Left hindlimb (tissue), 1 donor: ENCODE data around the gene PDE4B.
A peak's percentile ranks its signal among the peaks of the same experiment; 100 is the strongest.

Source experiments
- DNase-seq: peaks from one replicate; pipeline ENCODE4 v3.0.0-alpha.2; 2018

Gene PDE4B

DNA sequence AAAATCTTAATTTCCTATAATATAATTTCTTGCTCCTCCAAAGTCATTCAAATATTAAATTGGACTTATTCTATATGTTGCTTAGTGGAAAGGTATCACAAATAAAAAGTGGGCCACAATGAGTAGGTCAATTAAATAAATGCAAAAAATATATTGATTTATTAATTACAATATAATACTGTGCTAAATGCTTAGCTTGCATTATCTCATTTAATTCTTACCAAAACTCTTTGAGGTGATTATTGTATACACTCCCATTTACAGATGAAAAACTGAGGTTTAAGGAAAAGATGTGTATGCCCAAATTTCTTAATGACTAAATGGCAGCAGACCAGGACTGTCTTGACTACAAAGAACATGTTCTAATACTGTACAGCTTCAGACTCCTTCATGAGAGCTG, 415.9 kb downstream of the PDE4B start:
- DNase-seq: no peak

DNA sequence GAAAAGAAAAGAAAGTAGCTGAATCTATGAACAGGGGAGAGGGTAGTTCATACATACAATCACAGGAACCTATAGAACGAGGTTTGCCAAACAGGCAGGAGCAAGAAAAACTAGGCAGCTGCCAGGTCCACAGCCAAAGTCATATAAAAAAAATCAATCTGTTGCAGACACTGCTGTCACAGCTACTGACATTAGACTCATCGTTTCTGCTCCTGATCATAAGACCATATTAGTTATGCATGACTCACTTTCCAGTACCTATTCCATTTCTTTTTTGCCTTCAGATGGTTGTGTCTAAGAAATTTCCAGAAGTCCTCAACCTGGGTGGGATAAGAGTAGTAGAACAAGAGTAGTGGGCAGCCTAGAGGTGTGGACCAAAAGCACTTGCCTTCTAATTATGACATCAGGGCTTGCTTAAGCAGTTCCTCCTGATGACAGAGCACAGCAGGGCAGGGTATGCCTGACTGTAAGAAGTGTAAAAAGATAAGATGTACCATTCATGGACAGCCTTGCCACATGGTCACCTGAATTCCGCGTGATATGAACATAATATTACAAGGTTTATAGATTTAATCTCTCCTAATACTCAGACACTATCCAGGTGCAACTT, 418.0 kb downstream of the PDE4B start:
- DNase-seq: no peak

DNA sequence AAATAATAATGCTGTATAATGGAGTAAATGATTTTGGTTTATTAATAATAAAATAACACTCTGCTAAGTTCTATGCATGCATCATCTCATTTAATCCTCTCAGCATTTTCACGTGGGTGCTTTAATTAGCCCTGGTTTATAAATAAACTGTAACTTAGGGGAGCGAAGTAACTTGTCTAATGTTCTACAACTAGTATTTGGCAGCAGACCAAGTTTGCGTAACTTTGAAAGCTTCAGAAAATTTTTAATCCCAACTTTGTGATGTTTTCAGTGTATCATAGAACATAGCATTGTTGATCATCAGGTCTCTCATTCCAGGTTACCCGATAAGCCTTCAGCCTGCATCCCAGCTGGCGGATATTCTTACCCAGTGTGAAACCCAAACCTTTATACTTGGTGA, 418.8 kb downstream of the PDE4B start:
- DNase-seq: no peak

DNA sequence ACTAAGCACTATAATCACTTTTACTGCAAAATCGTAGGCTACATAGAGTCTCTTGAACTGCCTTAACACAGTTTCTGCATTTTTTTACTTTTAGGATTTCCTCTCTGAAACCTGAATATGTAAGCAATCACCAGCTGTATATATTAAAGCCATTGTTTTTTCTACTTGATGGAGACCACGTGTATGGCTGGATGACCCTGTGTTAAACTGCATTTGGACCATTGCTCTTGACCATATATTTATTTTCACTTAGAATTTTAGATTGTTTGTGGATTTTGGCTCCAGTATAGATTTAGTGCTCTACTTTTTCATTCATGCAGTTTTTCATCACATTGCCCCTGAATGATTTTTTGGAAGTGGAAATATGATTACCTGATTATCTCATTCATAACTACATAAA, 420.8 kb downstream of the PDE4B start:
- DNase-seq: no peak

DNA sequence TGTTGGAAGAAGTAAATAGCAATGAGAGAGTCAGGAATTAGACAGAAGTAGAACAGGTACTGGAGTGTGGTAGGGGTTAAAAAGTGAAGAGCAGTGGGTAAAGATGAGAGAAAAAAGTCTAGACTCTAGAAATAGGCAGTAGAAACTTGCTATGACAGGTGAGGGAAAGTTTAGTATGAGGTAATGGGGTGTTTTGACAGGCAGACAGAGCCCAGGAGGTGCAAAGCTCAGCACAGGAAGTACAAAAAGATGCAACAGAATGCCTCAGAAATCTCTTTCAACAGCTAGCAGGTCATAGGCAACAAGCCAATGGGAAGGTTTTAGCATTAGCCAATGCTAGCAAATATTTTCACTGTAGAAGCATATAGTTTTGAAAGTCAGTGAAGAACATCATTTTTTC, 422.2 kb downstream of the PDE4B start:
- no peak for DNase-seq

DNA sequence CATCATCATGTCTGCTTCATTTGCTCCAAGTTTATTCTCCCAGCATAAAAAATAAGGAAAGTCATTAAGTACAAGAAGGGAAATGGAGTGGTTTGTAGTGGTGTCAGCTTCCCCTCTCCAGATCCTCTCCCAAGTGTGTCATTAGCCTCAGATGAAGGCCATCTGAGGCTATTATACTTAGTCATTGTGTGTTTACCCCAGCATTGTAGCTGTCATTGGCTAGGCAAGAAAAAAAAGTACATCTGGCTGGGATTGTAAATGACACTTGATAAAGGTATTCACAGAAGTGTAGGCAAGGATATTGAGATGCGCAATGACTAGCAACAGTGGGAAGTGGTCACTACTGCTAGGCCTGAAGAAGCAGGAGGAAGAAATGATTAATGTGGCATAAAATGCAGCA, 424.3 kb downstream of the PDE4B start:
- no peak for DNase-seq

DNA sequence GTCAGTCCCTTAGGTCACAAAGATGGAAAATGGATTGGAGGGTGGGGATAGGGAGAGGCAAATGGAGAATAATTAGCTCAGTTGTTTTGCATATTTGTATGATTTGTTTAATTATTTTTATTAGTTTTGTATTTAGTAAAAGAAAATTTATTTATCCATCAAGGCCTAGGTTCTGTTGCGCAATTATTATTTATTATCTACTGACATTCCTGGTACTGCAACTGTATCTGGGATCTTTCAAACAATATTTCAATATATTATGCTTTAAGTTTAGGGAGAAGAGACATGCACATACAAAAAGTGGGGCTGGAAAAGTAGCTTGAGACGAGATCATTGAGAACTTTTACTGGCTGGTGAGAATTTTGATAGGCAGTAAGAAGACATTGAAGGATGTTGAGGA, 424.9 kb downstream of the PDE4B start:
- no peak for DNase-seq

DNA sequence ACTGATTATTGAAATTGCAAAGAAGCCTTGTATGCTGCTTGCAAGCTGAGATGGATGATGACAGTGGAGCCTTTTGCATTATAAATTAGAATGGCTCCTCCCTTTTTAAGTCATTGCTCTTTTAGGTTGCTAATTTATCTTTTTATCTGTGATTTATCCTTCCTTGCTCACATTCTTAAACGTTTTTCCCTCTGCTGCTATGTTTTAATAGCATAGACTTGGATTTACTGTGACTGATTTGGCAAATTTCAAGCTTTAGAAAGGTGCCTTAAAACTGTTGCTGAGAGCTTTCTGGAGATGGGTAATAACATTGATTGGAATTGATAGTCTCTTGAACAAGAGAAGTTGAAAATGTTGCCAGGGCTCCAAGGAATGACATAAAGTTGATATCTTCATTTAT, 427.8 kb downstream of the PDE4B start:
- DNase-seq: no peak

DNA sequence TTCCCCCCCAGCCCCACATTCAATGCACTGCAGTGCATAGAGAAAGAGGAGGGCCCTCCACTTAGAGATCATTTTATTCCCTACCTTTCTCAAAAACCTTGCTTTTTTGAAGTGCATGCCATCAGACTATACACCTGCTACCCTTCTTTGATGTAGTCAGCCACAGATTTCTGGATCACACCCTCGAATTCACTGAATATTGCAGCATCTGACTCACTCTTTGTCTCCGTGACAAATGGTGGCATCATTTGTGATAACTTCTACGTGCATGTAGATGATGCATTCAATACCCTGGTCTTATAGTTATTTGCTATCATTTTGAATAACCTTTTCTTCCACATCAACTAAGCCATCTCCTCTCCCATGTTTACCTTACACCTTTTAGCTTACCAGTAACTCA, 431.0 kb downstream of the PDE4B start:
- no peak for DNase-seq

DNA sequence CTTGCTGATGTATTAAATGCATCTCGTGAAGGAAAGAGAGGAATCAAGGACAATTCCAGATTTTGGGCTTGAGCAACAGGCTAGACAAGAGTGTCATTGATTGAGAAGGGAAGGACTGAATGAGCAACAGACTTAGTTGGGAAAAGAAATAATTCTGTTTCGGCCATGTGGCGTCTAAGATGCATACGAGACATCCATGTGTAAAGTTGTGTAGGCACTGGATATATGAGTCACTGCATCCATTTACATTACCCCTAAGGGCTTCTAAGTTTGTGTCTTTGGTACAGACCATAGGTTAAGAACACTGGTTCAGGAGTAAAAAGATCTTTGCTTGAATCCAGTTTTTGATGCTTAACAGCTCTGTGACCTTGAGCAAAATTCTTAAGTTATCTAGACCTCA, 434.3 kb downstream of the PDE4B start:
- no peak for DNase-seq

DNA sequence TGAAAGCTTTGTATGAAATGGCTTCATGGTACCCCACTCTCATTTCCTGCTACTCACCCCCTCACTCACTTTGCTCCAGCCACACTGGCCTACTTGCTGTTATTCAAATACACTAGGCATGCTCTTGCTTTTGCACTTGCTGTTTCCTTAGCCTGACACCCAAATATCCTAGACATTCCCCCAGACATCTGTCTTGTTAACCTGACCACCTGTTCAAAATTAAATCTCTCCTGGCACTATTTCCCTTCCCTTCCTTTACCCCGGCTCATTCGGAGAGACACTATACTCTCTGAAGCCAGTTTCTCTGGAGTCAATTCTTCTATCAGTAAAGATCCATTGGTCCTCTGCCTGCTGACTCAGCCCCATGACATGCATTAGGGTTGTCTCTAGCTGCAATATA, 435.3 kb downstream of the PDE4B start:
- DNase-seq: no peak

DNA sequence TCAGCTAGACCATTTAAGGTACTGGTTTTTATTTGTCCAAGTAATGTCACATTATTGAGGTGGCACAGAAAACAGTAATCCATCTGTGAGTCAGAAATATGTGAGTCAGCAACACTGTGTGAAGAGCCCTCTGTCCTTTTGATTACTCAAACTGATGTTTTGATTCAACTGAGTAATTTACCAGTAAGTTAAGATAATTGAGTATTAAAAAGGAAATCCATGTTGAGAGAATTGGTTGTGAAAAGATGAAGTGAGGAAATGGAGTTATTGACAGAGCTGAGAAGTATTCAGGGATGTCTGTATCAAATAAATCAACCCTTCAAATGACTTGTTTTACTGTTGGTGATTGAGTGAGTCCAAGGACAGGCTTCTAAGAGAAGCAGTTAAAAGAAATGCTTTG, 438.5 kb downstream of the PDE4B start:
- DNase-seq: no peak

DNA sequence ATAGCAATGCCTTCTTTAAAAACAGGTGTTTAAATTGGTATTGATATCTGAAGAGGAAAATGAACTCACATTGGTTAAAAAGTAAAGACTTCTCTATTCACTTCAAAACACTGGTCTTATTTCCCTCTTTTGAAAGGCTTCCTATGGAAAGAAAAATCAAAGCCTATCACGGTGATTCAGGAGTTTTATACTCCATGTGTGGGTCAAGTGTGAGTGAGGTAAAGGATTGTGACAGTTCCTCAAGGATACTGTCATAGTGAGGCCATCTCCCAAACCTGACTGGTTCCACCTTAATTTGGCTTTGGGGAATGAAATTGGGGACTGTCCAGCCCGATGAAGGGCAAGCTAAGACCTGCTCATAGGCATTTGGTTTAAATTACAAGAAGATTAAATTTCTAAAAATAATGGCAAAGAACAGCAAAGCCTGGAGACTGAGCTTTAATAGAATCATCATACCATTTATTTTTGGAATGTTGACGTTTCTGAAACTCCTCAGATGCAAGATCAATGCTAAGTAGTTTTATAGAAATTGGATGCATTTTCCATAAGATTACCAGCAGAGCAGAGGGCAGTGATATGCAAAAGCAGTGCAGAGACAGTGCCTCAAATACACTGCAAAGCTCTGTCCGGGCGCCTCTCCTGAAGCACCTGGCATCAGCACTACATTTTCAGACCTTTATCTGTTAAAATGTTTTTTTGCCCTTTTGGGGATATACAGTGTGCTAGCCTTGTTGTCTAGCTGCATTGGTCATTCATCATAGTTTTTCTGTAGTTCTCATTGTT, 439.2 kb downstream of the PDE4B start:
- no peak for DNase-seq

DNA sequence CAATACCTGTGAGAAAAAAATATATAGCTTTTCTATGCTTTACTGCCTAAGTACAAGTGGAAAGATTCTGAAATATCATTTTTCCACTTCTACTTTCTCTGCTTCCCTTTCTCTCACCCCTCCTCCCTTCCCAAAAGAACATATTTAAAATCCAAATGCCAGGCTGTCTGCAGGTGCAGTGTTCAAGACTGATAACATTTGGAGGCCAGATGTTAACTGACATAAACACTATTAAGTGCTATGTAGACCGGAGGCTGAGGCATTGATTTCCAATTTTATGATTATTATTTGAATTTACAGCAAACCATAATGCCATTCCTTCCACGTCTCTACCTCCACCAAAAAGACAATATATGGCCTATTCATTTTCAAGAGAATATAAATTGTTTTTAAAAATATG, 444.3 kb downstream of the PDE4B start:
- no peak for DNase-seq

DNA sequence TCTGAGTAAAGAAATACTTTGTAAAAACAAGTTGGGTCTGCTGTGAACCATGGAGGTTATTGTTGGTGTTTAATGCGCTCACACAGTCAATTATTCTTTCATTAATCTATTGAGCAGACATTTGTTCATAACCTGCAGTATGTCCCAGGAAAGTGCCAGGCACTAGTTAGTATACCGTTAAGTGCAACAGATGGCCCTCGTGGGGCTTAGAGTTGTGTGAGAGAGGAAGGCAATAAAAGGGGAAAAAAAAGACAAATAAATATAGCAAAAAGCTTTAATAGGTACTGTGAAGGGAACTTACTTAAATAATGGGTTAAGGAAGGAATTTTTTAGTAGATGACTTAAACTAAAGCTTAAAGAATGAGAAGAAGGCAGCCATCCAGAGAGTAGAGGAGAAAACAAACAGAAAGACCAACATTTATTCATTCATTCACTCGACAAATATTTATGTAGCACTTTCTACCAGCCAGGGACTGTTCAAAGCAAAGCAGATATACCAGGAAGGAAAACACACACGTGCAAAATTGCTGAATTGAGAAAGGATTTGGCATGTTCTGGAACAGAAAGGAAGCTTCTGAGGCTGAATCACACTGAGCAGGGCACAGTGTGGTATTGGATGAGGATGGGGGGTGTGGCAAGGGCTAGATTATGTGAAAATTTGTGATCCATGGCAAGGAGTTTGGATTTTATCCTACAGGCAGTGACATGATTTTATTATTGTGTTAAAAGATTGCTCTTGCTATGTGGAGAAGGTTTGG, 445.2 kb downstream of the PDE4B start:
- no peak for DNase-seq

DNA sequence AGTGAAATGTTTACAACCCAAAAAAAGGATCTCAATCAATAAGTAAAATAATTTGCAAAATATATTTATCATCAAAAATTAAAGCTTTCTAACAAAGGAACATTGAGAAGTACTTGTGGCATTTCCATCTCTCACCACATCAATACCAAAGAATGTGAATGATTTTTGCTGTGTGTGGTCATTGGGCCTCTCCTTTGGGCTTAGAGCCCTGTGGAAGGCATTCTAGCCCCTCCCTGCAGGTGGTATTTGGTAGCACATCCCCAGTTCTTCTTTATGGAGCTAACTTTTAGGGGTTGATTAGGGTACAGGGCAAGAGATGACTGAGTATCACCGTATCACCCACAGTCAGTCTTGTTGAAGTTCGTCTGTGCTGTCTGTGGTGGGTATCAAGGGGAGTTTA, 447.1 kb downstream of the PDE4B start:
- no peak for DNase-seq

DNA sequence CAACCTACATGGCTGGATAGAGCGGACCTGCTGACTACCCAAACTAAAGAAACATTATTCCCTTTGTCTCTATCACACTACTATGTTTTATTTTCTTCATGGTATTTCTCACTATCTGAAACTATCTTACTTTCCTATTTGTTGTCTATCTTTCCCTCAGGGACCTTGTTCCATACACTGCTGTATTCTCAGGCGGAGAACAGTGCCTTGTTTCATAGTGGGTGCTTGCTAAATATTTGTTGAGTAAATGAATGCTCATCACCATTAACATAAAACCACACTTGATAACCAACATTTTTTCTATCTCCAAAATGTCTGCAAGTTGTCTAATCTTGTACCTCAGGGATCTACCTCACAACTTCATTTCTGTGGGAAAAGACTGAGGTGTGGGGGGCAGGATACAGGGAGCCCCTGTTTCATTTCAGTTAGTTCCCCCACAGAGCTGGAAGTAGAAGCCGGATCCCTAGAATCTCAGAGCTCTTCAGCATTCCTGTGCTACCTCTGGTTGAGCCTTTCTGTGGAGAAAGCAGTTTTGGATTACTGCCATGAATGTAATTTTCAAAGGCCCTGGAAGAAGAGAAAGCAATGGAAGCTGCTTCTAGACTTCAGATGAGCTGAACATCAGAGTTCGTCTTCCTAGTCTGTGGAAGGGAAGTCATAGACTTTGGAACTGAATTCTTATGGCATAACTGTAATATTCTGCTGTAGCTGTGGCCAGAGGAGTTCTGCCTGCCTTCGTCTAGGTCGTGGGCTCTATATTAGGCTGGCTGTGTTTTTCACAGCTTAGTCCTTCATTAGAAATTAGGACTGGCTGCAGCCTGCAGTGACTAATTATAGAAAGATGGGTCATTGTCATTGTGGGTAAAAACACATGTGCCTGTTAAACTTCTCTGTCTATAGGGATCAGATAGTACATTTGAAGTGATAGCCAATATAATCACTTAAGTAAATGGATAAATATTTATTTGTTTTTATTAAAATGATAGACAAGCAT, 448.1 kb downstream of the PDE4B start:
- no peak for DNase-seq

DNA sequence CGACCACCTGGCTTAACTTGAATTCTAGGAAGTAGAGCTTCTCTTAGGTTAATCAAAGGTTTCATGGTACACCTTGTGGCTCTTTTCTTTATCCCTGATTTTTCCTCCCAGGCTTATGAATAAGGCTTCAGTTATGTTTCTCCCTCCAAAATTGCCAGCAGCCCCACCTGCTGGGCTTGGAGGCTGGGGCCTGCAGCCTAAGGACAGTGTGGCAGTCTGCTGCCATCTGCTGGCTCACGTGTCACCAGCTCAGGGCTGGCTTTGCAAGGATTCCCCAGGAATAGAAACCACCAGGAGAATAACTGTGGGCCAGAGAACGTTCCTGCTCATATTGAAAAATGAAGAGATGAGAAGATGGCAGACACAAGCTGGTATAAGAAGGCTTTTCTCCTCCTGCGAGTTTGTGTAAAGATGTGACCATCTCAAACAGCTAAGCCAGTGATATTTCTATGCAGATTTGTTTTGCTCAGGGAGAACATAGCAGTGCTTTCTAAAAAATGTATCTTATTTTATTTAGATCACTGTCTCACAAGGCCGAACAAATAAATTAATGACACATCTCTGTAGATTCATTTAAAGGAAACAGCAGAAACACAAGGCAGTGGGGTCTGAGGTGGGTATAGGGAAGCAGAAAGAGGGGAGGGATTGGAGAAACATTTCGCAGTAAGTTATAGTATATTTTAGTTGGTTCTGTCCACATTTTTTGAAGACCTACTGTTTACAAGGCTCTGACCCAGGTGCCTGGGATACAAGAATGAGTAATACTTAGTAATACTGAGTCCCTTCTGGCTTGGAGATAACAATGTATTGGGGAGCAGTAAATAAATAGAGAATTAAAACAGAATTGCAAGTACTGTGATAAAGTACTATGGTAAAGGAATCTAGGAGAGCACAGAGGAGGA, 450.2 kb downstream of the PDE4B start:
- peak; percentile 85 for DNase-seq

DNA sequence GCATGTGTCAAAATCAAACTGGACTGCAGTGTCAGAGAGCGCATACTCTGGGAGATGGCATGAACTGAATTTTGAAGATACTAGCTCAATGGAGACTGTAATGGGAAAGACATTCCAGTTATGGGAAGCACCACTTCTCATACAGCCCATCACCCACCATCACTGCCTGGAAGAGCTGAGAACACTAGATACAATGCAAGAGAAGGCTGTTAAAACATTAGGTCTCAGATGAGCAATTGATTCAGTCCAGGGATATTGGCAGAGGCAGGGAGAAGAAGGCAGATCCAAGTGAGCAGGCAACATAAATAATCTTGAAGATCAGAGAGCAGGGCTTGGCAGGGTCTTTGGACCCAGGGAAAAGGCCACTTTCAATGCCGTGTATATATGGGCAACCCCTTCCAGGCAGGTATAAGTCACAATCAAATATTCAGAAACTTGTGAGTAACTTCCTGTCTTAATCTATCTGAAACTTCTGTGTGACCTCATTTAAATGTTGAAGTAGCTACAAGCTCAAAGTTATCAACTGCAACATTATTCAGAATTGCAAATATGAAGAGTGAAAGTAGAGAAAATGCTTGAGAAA, 450.9 kb downstream of the PDE4B start:
- DNase-seq: no peak

DNA sequence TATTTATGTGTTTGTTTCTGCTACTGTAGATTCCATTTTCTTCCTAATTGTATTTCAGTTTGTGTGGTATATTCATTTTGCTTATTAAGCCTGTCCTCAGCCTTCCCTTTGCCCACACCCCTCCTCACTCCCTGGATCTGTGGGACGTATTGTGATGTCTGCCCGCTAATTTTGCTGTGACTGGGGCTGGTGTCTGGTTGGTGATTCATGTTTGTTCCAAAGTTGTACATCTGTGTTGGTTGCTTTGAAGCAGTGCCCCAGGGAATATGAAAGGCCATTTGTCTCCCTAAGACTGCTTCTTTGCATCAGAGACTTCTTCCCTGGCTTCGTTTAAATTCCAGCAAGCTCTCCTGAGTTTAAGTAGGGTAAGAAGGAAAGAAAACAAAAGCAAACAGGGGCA, 451.7 kb downstream of the PDE4B start:
- no peak for DNase-seq

DNA sequence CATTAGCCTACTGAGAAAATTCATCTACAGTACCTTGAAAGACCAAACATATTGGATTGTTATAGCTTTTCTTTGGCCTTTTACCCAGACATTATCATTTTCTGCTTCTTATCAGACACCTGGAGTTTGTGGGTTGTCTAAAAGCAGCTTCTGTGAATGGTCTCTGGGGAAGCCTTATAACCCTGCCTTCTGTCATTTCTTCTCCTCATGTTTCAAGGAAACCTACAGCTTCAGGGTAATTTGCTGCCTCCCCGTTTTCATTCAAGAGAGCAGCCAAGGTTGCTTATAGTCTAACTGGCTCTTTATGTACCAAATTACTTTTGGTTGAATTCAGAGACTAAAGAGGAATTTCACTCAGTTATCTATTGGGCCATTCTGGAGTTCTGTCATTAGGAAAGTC, 453.0 kb downstream of the PDE4B start:
- DNase-seq: no peak
